ENCODE results near the gene MKRN2. TPM values are rescaled to one million over a fixed set of nuclear protein-coding genes. Genes with fewer than 3 reads are reported as not detected.
A peak's percentile ranks its signal among the peaks of the same experiment; 100 is the strongest.

Gene MKRN2
- total and polyA plus RNA-seq, 2 donors, result 26.4 to 30.0 TPM

DNA sequence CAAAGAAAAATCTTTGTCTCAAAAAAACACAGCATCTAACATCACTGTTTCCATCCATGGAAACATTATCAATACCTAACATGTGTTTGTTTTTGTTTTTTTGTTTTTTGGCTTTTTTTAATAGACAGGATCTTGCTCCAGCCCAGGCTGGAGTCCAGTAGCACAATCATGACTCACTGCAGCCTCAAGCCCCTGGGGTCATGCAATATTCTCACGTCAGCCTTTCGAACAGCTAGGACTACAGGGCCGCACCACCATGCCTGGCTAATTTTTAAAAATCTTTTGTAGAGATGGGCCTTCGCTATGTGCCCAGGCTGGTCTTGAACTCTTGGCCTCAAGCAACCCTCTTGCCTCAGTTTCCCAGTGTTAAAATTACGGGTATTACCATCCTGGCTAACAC, 54.2 kb downstream of the MKRN2 start:
- Histone ChIP-seq H3K4me1 (ENCODE audit: control insufficient read depth in 2 of 2, insufficient read depth in 2 of 2, low read length in 2 of 2) (peaks cover 5 to 9% of the 10 kb centered on the region in 2 donors), H3K9me3 (ENCODE audit: control insufficient read depth in 2 of 2, insufficient read depth in 1 of 2, low read length in 1 of 2) (no peaks in the 10 kb centered on the region), H3K4me3 (ENCODE audit: low read length in 2 of 2) (no peak overlapping the region), H3K27me3 (ENCODE audit: control insufficient read depth in 2 of 2, insufficient read depth in 1 of 2, low read length in 1 of 2) (no peaks in the 10 kb centered on the region), H3K36me3 (ENCODE audit: control insufficient read depth in 2 of 2, insufficient read depth in 2 of 2, low read length in 1 of 2) (peaks cover 22 to 67% of the 10 kb centered on the region in 2 donors), H3K27ac (ENCODE audit: low read depth in 1 of 2, low read length in 1 of 2) (no peak overlapping the region)
- 78% methylated on average over 5 of the region's 5 CpGs for WGBS
- DNase-seq (ENCODE audit: low read depth in 6 of 9, low spot score in 9 of 9), result no peak

DNA sequence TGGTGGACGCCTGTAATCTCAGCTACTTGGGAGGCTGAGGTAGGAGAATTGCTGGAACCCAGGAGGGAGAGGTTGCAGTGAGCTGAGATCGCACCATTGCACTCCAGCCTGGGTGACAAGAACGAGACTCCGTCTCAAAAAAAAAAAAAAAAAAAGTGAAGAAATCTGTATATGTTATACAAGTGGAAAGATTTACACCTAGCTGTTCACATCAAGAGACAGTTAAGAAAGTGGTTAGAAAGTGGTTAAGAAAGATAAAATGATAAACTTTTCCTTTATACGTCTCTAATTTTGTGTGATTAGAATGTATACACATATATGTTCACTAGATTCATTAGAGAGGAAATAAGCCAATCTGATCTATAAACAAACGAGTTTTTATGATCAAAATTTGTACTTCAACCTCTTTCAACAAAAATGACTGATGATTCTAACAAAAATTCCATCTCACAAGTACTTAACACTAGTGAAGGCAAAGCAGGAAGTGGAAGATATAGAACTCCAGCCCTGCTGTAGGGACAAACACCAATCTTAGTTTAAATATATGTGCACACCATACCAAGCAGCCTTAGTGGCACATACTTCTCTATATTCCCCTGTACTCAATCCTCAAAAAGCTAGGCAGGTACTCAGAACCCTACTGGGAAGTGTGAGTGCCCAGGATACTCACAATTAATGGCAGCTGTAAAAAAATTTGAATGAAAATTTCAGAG, 55.8 kb downstream of the MKRN2 start:
- 68% methylated on average over 6 of the region's 6 CpGs for WGBS
- peak overlapping the region in 1 of 2 donors; percentile 7 for H3K27ac ChIP-seq (ENCODE audit: low read depth in 1 of 2, low read length in 1 of 2)
- H3K4me1 ChIP-seq (ENCODE audit: control insufficient read depth in 2 of 2, insufficient read depth in 2 of 2, low read length in 2 of 2), result peaks cover 5 to 9% of the 10 kb centered on the region in 2 donors

DNA sequence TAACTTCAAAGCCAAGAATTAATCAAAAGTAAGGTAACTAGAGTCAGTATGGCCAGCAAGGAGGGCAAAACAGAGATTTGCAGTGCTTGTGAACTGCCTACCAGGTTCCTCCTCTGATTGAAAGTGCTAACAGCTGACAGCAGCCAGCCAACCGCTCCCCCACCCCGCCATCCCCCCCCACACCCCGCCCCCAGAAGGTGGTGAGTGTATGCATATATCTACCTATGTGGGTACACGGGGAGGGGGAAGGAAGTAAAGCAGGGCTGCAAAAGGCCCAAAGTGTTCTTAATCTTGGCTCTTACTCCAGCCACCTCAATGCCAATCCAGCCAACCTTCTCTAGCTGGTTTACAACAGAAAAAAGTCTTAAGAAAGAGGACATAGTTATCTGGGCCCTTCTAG, 56.4 kb downstream of the MKRN2 start:
- Histone ChIP-seq H3K4me1 (ENCODE audit: control insufficient read depth in 2 of 2, insufficient read depth in 2 of 2, low read length in 2 of 2) (peaks cover 5 to 9% of the 10 kb centered on the region in 2 donors), H3K9me3 (ENCODE audit: control insufficient read depth in 2 of 2, insufficient read depth in 1 of 2, low read length in 1 of 2) (no peaks in the 10 kb centered on the region), H3K27ac (ENCODE audit: low read depth in 1 of 2, low read length in 1 of 2) (peak overlapping the region in 1 of 2 donors; percentile 48), H3K36me3 (ENCODE audit: control insufficient read depth in 2 of 2, insufficient read depth in 2 of 2, low read length in 1 of 2) (peaks cover 25 to 72% of the 10 kb centered on the region in 2 donors), H3K4me3 (ENCODE audit: low read length in 2 of 2) (no peak overlapping the region), H3K27me3 (ENCODE audit: control insufficient read depth in 2 of 2, insufficient read depth in 1 of 2, low read length in 1 of 2) (no peaks in the 10 kb centered on the region)
- peak in 3 of 9 donors; percentile 6 to 30 (median 7) for DNase-seq (ENCODE audit: low read depth in 6 of 9, low spot score in 9 of 9)
- 37% methylated on average over 4 of the region's 4 CpGs for WGBS

More for the DNA sequence above, 55.8 kb downstream of the MKRN2 start:
- Histone ChIP-seq H3K9me3 (ENCODE audit: control insufficient read depth in 2 of 2, insufficient read depth in 1 of 2, low read length in 1 of 2) (no peaks in the 10 kb centered on the region), H3K36me3 (ENCODE audit: control insufficient read depth in 2 of 2, insufficient read depth in 2 of 2, low read length in 1 of 2) (peaks cover 23 to 69% of the 10 kb centered on the region in 2 donors), H3K27me3 (ENCODE audit: control insufficient read depth in 2 of 2, insufficient read depth in 1 of 2, low read length in 1 of 2) (no peaks in the 10 kb centered on the region), H3K4me3 (ENCODE audit: low read length in 2 of 2) (no peak overlapping the region)
- peak in 1 of 9 donors; percentile 10 for DNase-seq (ENCODE audit: low read depth in 6 of 9, low spot score in 9 of 9)

DNA sequence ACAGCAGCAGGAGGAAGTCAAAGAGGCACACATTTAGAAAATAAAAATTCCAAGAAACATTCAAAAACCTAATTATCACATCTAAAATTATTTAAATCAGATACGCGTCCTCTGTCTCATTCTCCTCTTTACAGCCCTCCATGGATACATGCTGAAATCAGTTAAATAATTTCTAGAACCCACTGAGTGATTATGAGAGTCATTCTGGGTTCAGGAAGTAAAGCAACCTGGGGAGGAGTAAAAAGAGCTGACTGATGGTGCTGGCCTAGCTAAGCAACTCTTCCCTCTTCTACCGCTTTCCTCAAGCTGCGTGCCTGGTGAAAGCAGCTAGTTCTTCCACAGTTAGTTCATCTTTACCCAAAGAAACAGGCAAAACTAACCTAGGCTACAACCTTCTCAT, 58.4 kb downstream of the MKRN2 start:
- Histone ChIP-seq H3K27ac (ENCODE audit: low read depth in 1 of 2, low read length in 1 of 2) (no peak overlapping the region), H3K36me3 (ENCODE audit: control insufficient read depth in 2 of 2, insufficient read depth in 2 of 2, low read length in 1 of 2) (peaks cover 25 to 62% of the 10 kb centered on the region in 2 donors), H3K9me3 (ENCODE audit: control insufficient read depth in 2 of 2, insufficient read depth in 1 of 2, low read length in 1 of 2) (no peaks in the 10 kb centered on the region), H3K4me3 (ENCODE audit: low read length in 2 of 2) (no peak overlapping the region), H3K27me3 (ENCODE audit: control insufficient read depth in 2 of 2, insufficient read depth in 1 of 2, low read length in 1 of 2) (no peaks in the 10 kb centered on the region), H3K4me1 (ENCODE audit: control insufficient read depth in 2 of 2, insufficient read depth in 2 of 2, low read length in 2 of 2) (peaks cover 5 to 9% of the 10 kb centered on the region in 2 donors)
- 97% methylated on average over 4 of the region's 4 CpGs for WGBS
- no peak for DNase-seq (ENCODE audit: low read depth in 6 of 9, low spot score in 9 of 9)

DNA sequence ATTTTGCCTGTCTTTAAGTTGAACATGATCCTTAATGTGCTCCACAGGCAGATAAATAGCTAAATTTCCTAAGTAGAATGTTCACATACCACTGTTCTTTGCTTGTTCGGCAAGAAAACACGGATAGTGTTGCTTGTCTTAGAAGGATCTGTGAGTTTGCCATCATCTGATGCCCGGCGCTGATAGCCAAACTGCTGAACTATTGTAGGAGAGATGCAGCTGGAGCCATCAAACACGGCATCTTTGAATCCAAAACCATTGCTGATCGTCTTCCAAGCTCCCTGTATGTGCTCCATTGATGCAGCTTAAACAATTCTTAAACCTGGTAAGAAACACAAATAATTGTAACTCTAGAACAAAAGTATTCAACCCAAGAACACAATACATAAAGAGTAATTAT, 61.5 kb downstream of the MKRN2 start:
- H3K36me3 ChIP-seq (ENCODE audit: control insufficient read depth in 2 of 2, insufficient read depth in 2 of 2, low read length in 1 of 2), result peaks cover 22 to 46% of the 10 kb centered on the region in 2 donors
- no peaks in the 10 kb centered on the region for H3K27me3 ChIP-seq (ENCODE audit: control insufficient read depth in 2 of 2, insufficient read depth in 1 of 2, low read length in 1 of 2)
- H3K27ac ChIP-seq (ENCODE audit: low read depth in 1 of 2, low read length in 1 of 2), result no peak overlapping the region
- H3K4me1 ChIP-seq (ENCODE audit: control insufficient read depth in 2 of 2, insufficient read depth in 2 of 2, low read length in 2 of 2), result peaks cover 3 to 4% of the 10 kb centered on the region in 2 donors
- H3K4me3 ChIP-seq (ENCODE audit: low read length in 2 of 2), result no peak overlapping the region
- WGBS, result 97% methylated on average over 6 of the region's 6 CpGs
- DNase-seq (ENCODE audit: low read depth in 6 of 9, low spot score in 9 of 9), result no peak
- H3K9me3 ChIP-seq (ENCODE audit: control insufficient read depth in 2 of 2, insufficient read depth in 1 of 2, low read length in 1 of 2), result no peaks in the 10 kb centered on the region

DNA sequence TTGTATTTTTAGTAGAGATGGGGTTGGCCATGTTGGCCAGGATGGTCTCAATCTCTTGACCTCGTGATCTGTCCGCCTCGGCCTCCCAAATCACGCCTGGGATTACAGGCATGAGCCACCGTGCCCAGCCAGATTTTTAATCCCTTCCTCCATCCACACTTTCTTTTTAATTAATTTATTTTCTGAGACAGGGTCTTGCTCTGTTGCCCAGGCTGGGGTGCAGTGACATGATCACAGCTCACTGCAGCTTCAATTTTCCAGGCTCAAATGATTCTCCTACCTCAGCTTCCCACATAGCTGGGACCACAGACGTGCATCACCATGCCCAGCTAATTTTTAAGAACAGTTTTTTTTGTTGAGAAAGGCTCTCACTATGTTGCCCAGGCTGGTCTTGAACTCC, 63.4 kb downstream of the MKRN2 start:
- Histone ChIP-seq H3K9me3 (ENCODE audit: control insufficient read depth in 2 of 2, insufficient read depth in 1 of 2, low read length in 1 of 2) (no peaks in the 10 kb centered on the region), H3K4me1 (ENCODE audit: control insufficient read depth in 2 of 2, insufficient read depth in 2 of 2, low read length in 2 of 2) (no peaks in the 10 kb centered on the region), H3K4me3 (ENCODE audit: low read length in 2 of 2) (no peak overlapping the region), H3K27me3 (ENCODE audit: control insufficient read depth in 2 of 2, insufficient read depth in 1 of 2, low read length in 1 of 2) (no peaks in the 10 kb centered on the region), H3K27ac (ENCODE audit: low read depth in 1 of 2, low read length in 1 of 2) (no peak overlapping the region), H3K36me3 (ENCODE audit: control insufficient read depth in 2 of 2, insufficient read depth in 2 of 2, low read length in 1 of 2) (peaks cover 17 to 32% of the 10 kb centered on the region in 2 donors)
- DNase-seq (ENCODE audit: low read depth in 6 of 9, low spot score in 9 of 9), result no peak
- WGBS, result 99% methylated on average over 6 of the region's 6 CpGs

- no peak for DNase-seq (ENCODE audit: low read depth in 6 of 9, low spot score in 9 of 9)
- Histone ChIP-seq H3K4me3 (ENCODE audit: low read length in 2 of 2) (no peak overlapping the region), H3K9me3 (ENCODE audit: control insufficient read depth in 2 of 2, insufficient read depth in 1 of 2, low read length in 1 of 2) (no peaks in the 10 kb centered on the region), H3K36me3 (ENCODE audit: control insufficient read depth in 2 of 2, insufficient read depth in 2 of 2, low read length in 1 of 2) (peaks cover 14 to 29% of the 10 kb centered on the region in 2 donors), H3K27ac (ENCODE audit: low read depth in 1 of 2, low read length in 1 of 2) (no peak overlapping the region), H3K4me1 (ENCODE audit: control insufficient read depth in 2 of 2, insufficient read depth in 2 of 2, low read length in 2 of 2) (peaks cover 0 to 3% of the 10 kb centered on the region in 2 donors), H3K27me3 (ENCODE audit: control insufficient read depth in 2 of 2, insufficient read depth in 1 of 2, low read length in 1 of 2) (no peaks in the 10 kb centered on the region)
These were observed 63.8 kb downstream of the MKRN2 start for GRCh38 chr3:12620729-12621128.

GRCh38 chr3:12622335-12622734, 65.4 kb downstream of the MKRN2 start:
- Histone ChIP-seq H3K4me1 (ENCODE audit: control insufficient read depth in 2 of 2, insufficient read depth in 2 of 2, low read length in 2 of 2) (peaks cover 0 to 8% of the 10 kb centered on the region in 2 donors), H3K9me3 (ENCODE audit: control insufficient read depth in 2 of 2, insufficient read depth in 1 of 2, low read length in 1 of 2) (no peaks in the 10 kb centered on the region), H3K27ac (ENCODE audit: low read depth in 1 of 2, low read length in 1 of 2) (no peak overlapping the region), H3K27me3 (ENCODE audit: control insufficient read depth in 2 of 2, insufficient read depth in 1 of 2, low read length in 1 of 2) (no peaks in the 10 kb centered on the region), H3K4me3 (ENCODE audit: low read length in 2 of 2) (no peak overlapping the region), H3K36me3 (ENCODE audit: control insufficient read depth in 2 of 2, insufficient read depth in 2 of 2, low read length in 1 of 2) (peaks cover 9 to 15% of the 10 kb centered on the region in 2 donors)
- DNase-seq (ENCODE audit: low read depth in 6 of 9, low spot score in 9 of 9), result no peak
- WGBS, result 86% methylated on average over 4 of the region's 4 CpGs

DNA sequence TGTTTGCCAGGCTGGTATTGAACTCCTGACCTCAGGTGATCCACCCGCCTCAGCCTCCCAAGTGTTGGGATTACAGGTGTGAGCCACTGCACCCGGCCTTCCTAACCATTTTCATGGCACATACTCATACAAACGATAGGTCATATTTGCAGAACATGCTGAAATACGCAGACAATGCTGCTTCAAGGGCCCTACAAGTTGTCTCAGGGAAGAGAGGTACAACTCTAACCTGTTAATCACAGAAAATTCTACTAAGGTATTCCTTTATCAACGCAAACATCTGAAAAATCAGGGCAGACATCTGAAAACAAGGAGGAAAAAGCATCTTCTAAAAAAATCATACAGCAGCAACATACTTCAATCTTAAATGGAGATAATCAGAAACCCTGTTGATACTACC, 67.2 kb downstream of the MKRN2 start:
- DNase-seq (ENCODE audit: low read depth in 6 of 9, low spot score in 9 of 9), result no peak
- H3K36me3 ChIP-seq (ENCODE audit: control insufficient read depth in 2 of 2, insufficient read depth in 2 of 2, low read length in 1 of 2), result peaks cover 0 to 3% of the 10 kb centered on the region in 2 donors
- peaks cover 0 to 8% of the 10 kb centered on the region in 2 donors for H3K4me1 ChIP-seq (ENCODE audit: control insufficient read depth in 2 of 2, insufficient read depth in 2 of 2, low read length in 2 of 2)
- H3K27me3 ChIP-seq (ENCODE audit: control insufficient read depth in 2 of 2, insufficient read depth in 1 of 2, low read length in 1 of 2), result no peaks in the 10 kb centered on the region
- no peak overlapping the region for H3K27ac ChIP-seq (ENCODE audit: low read depth in 1 of 2, low read length in 1 of 2)
- 97% methylated on average over 5 of the region's 5 CpGs for WGBS
- H3K9me3 ChIP-seq (ENCODE audit: control insufficient read depth in 2 of 2, insufficient read depth in 1 of 2, low read length in 1 of 2), result no peaks in the 10 kb centered on the region
- no peak overlapping the region for H3K4me3 ChIP-seq (ENCODE audit: low read length in 2 of 2)

Data from thymus (tissue), 11 donors.